B cell (primary cell): Measurements from ENCODE around the gene ANTKMT. TPM values are rescaled to one million over a fixed set of nuclear protein-coding genes. Genes with fewer than 3 reads are reported as not detected.

ENCODE experiments used
- ATAC-seq: fragments of 200-7000 bp; cut with Tn5 transposase; one replicate; pipeline ENCODE4 v1.10.0; 2021; ENCODE audit warnings: low read depth, mild to moderate bottlenecking, moderate number of reproducible peaks, moderate library complexity
- CTCF ChIA-PET: fragments of 350-600 bp; sonication (Branson Sonifier 250); formaldehyde crosslinking; loops from one replicate; lab custom pipeline; 2021; ENCODE audit warnings: antibody characterized with exemption, inconsistent platforms; lab: Charles Lee
- POLR2A ChIA-PET: fragments of 350-600 bp; sonication (Branson Sonifier 250); formaldehyde crosslinking; loops from one replicate; lab custom pipeline; 2021; ENCODE audit warnings: antibody characterized with exemption; lab: Charles Lee
- DNase-seq: peaks from one replicate; pipeline ENCODE4 v3.0.0; 2013
- H2AFZ ChIP-seq: 2 replicates; pipeline ENCODE4 v1.6.1; 2012; ENCODE audit warnings: mild to moderate bottlenecking, low read depth, low read length; ENCODE audit not compliant: insufficient read depth, poor library complexity, severe bottlenecking
- H3K27ac ChIP-seq, 2 donors: 1 replicate in 1 of 2; 2 replicates in 1 of 2; pipeline ENCODE4 v1.5.1; 2012 to 2013; ENCODE audit warnings: low read length in 2 of 2, mild to moderate bottlenecking in 2 of 2, moderate library complexity in 1 of 2
- H3K27me3 ChIP-seq, 4 experiments: fragments of 200-600 bp in 1 of 4; sonication (generic) in 1 of 4; replicated peaks in 1 of 4; 1 replicate in 2 of 4; 2 replicates in 2 of 4; pipeline versions ENCODE4 v1.6.1 to v1.7.0; 2013 to 2016; ENCODE audit warnings: low read length in 3 of 4, mild to moderate bottlenecking in 2 of 4, mixed read lengths in 1 of 4, moderate library complexity in 1 of 4; ENCODE audit not compliant: insufficient read depth in 4 of 4, control insufficient read depth in 3 of 4; ENCODE audit errors: control extremely low read depth in 1 of 4
- H3K36me3 ChIP-seq, 2 experiments: replicated peaks in 1 of 2; 1 replicate in 1 of 2; 2 replicates in 1 of 2; pipeline versions ENCODE4 v1.6.1 to v1.7.1; 2013; ENCODE audit warnings: low read length in 1 of 2; ENCODE audit not compliant: insufficient read depth in 2 of 2, control insufficient read depth in 1 of 2; ENCODE audit errors: control extremely low read depth in 1 of 2, extremely low read depth in 1 of 2
- H3K4me1 ChIP-seq, 2 donors: fragments of 200-600 bp in 1 of 2; sonication (generic) in 1 of 2; 1 replicate in 1 of 2; 2 replicates in 1 of 2; pipeline versions ENCODE4 v1.5.1 to v1.6.1; 2013 to 2017; ENCODE audit warnings: low read length in 2 of 2; ENCODE audit not compliant: control insufficient read depth in 2 of 2, insufficient read depth in 2 of 2
- H3K4me2 ChIP-seq: replicated peaks from 2 replicates; pipeline ENCODE3; 2012; ENCODE audit warnings: mild to moderate bottlenecking, low read depth, low read length; ENCODE audit not compliant: poor library complexity, severe bottlenecking
- H3K4me3 ChIP-seq, 5 experiments: fragments of 200-600 bp in 1 of 5; sonication (generic) in 1 of 5; 1 replicate in 3 of 5; 2 replicates in 2 of 5; pipeline versions ENCODE4 v1.5.1 to v1.7.0; 2011 to 2016; ENCODE audit warnings: low read length in 4 of 5, mild to moderate bottlenecking in 4 of 5, low read depth in 2 of 5, control low read depth in 1 of 5, moderate library complexity in 1 of 5; ENCODE audit not compliant: insufficient read depth in 1 of 5; ENCODE audit errors: control extremely low read depth in 1 of 5, extremely low read depth in 1 of 5
- H3K79me2 ChIP-seq: fragments of 200-600 bp; sonication (generic); one replicate; pipeline ENCODE4 v1.6.0; 2016; ENCODE audit warnings: low read length; ENCODE audit not compliant: control insufficient read depth, insufficient read depth
- H3K9ac ChIP-seq: fragments of 200-600 bp; sonication (generic); 2 replicates; pipeline ENCODE4 v1.6.1; 2017; ENCODE audit warnings: mild to moderate bottlenecking, low read length, moderate library complexity
- H3K9me3 ChIP-seq, 3 donors: one replicate each; pipeline versions ENCODE4 v1.6.1 to v1.7.1; 2013; ENCODE audit warnings: low read length in 2 of 3; ENCODE audit not compliant: control insufficient read depth in 2 of 3, insufficient read depth in 1 of 3; ENCODE audit errors: control extremely low read depth in 1 of 3
- H4K20me1 ChIP-seq: 2 replicates; pipeline ENCODE4 v1.6.0; 2012; ENCODE audit warnings: mild to moderate bottlenecking, low read length; ENCODE audit not compliant: insufficient read depth, control insufficient read depth, poor library complexity, severe bottlenecking
- H3K27ac Mint-ChIP-seq: one replicate; pipeline ENCODE4 v1.8.0; 2021; ENCODE audit warnings: mixed read lengths
- H3K27me3 Mint-ChIP-seq: one replicate; pipeline ENCODE4 v1.8.0; 2021; ENCODE audit warnings: mixed read lengths
- H3K4me1 Mint-ChIP-seq: one replicate; pipeline ENCODE4 v1.8.0; 2021; ENCODE audit warnings: mixed read lengths
- H3K4me3 Mint-ChIP-seq: one replicate; pipeline ENCODE4 v1.8.0; 2021; ENCODE audit warnings: mixed read lengths
- H3K9me3 Mint-ChIP-seq: one replicate; pipeline ENCODE4 v1.8.0; 2022; ENCODE audit warnings: mixed read lengths; ENCODE audit not compliant: insufficient read depth
- EZH2 ChIP-seq: IDR thresholded peaks from 2 replicates; pipeline ENCODE4 v1.6.1; 2012; ENCODE audit warnings: borderline replicate concordance, low read depth, mild to moderate bottlenecking, moderate library complexity, low read length; ENCODE audit not compliant: insufficient read depth, poor library complexity, severe bottlenecking
- WGBS: methylation state at CpG from one replicate; pipeline ENCODE4 v1.1.5; 2013; ENCODE audit warnings: missing lambda C conversion rate; ENCODE audit not compliant: insufficient coverage; 5-methylcytosine and 5-hydroxymethylcytosine counted together
- intact Hi-C: fragments of 100-400 bp; cut with micrococcal nuclease; formaldehyde crosslinking; loops from one replicate; pipeline ENCODE4 v1.10.0; 2022
- polyA plus RNA-seq: library from polyadenylated mRNA; depleted of rRNA; stranded (reverse); fragments of >200 nt; gene quantifications from 2 replicates; pipeline ENCODE4 v1.2.3, GENCODE V29; 2012
- small RNA-seq: library from RNA; depleted of rRNA; stranded (forward); fragments of <200 nt; gene quantifications from one replicate; pipeline ENCODE3, GENCODE V24; 2012; ENCODE audit warnings: low replicate concordance, low read depth; ENCODE audit not compliant: insufficient read length
- total RNA-seq, 2 donors: library from RNA; stranded (reverse); fragments of 120-200 nt in 1 of 2; gene quantifications; 1 replicate in 1 of 2; 2 replicates in 1 of 2; pipeline versions ENCODE4 v1.2.3 to v1.2.4, GENCODE V29; 2013 to 2022
- TF ChIP-seq, protein P1 (sequence below): fragments of 200-600 bp; IDR thresholded peaks from one replicate; pipeline ENCODE4 v1.8.0; 2022; ENCODE audit warnings: antibody characterized with exemption, mild to moderate bottlenecking

ANTKMT gene
- total and polyA plus RNA-seq, 2 donors (not counting 1 experiment from before 2014, with no cell fraction given) = 41.0 to 54.1 TPM

DNA sequence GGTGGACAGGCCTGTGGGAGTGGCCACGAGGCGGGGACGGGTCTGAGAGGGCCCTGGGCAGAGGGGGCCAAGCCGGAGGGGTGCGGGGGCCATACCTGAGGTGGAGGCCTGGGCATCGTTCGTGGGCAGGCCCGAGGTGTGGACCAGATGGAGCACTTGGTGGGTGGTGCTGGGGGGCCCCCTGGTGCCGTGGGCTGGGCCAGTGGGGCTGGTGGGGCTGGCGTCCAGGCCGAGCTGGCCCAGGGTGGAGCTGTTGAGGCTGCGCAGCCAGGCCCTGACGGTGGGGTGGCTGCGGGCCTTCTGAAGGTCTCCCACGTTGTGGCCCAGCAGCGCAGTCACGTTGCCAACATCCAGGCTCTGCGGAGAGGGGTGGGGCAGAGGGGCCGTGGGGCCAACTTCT is 49.0 kb downstream of the ANTKMT start:
- Mint-ChIP-seq H3K9me3 (no peaks in the 10 kb centered on the region), H3K27ac (no peak overlapping the region), H3K4me3 (no peak overlapping the region), H3K27me3 (no peaks in the 10 kb centered on the region), H3K4me1 (no peaks in the 10 kb centered on the region)
- H3K79me2 ChIP-seq = no peaks in the 10 kb centered on the region
- no peaks in the 10 kb centered on the region for H3K9me3 ChIP-seq
- no peak overlapping the region for H3K4me3 ChIP-seq
- TF ChIP-seq, protein P1, sequence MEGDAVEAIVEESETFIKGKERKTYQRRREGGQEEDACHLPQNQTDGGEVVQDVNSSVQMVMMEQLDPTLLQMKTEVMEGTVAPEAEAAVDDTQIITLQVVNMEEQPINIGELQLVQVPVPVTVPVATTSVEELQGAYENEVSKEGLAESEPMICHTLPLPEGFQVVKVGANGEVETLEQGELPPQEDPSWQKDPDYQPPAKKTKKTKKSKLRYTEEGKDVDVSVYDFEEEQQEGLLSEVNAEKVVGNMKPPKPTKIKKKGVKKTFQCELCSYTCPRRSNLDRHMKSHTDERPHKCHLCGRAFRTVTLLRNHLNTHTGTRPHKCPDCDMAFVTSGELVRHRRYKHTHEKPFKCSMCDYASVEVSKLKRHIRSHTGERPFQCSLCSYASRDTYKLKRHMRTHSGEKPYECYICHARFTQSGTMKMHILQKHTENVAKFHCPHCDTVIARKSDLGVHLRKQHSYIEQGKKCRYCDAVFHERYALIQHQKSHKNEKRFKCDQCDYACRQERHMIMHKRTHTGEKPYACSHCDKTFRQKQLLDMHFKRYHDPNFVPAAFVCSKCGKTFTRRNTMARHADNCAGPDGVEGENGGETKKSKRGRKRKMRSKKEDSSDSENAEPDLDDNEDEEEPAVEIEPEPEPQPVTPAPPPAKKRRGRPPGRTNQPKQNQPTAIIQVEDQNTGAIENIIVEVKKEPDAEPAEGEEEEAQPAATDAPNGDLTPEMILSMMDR = no peak
- no peak for TF ChIP-seq EZH2
- H3K9ac ChIP-seq = no peak overlapping the region
- no peaks in the 10 kb centered on the region for H4K20me1 ChIP-seq
- no peak overlapping the region for H3K4me2 ChIP-seq
- no peak overlapping the region for H2AFZ ChIP-seq
- peaks cover 0 to 10% (median 0%) of the 10 kb centered on the region in 4 experiments for H3K27me3 ChIP-seq
- intact Hi-C loops = no loop called here
- 95% methylated on average over 18 of the region's 19 CpGs for WGBS
- CTCF ChIA-PET = no interaction called here
- H3K36me3 ChIP-seq = no peaks in the 10 kb centered on the region
- peaks cover 0 to 3% of the 10 kb centered on the region in 2 donors for H3K4me1 ChIP-seq
- ATAC-seq (no peak), DNase-seq (no peak)
- POLR2A ChIA-PET = no interaction called here
- H3K27ac ChIP-seq = no peak overlapping the region

DNA sequence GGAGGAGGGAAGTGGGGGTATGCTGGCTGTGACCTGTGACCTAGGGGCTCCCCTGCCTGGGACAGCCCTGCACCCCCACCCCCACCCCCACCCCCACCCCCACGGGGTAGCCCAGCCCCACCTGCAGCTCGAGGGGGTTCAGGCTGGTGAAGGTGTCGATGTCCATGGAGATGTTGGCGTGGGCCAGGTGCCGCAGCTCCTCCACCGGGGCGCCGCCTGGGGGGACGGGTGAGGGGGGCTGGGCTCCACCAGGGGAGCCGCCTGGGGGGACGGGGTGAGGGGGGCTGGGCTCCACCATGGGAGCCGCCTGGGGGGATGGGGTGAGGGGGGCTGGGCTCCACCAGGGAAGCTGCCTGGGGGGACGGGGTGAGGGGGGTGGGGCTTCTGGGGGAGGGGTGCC is 49.5 kb downstream of the ANTKMT start:
- H3K9me3 Mint-ChIP-seq = no peaks in the 10 kb centered on the region
- intact Hi-C loops = no loop called here
- ChIA-PET CTCF (no interaction called here), POLR2A (no interaction called here)
- Histone ChIP-seq H3K27ac (no peak overlapping the region), H3K4me3 (no peak overlapping the region), H3K79me2 (no peaks in the 10 kb centered on the region), H4K20me1 (no peaks in the 10 kb centered on the region), H3K9ac (no peak overlapping the region), H3K4me2 (no peak overlapping the region), H3K27me3 (peaks cover 0 to 10% (median 0%) of the 10 kb centered on the region in 4 experiments), H3K9me3 (no peaks in the 10 kb centered on the region), H3K36me3 (no peaks in the 10 kb centered on the region), H3K4me1 (peaks cover 0 to 3% of the 10 kb centered on the region in 2 donors), H2AFZ (no peak overlapping the region)
- no peak overlapping the region for H3K27ac Mint-ChIP-seq
- no peak for DNase-seq
- ATAC-seq = no peak
- H3K27me3 Mint-ChIP-seq = no peaks in the 10 kb centered on the region
- WGBS = 85% methylated on average over 4 of the region's 13 CpGs
- H3K4me1 Mint-ChIP-seq = no peaks in the 10 kb centered on the region
- TF ChIP-seq, protein P1 = no peak
- no peak for TF ChIP-seq EZH2
- no peak overlapping the region for H3K4me3 Mint-ChIP-seq

Small RNA genes within 50 kb of the gene (small RNA-seq; reads per million reads assigned to genes)
- gene MIR662 = not detected

Other genes with a start within 250 kb of the ANTKMT start
- 67.2 and 68.0 TPM in 2 replicates for gene CAPN15, start 193.4 kb upstream of the ANTKMT start, total RNA-seq
- gene CAPN15, start 193.4 kb upstream of the ANTKMT start, polyA plus RNA-seq = 48.0 and 77.2 TPM in 2 replicates
- not detected in 2 replicates for gene PRR35, start 160.8 kb upstream of the ANTKMT start, total RNA-seq
- not detected in 2 replicates for gene PRR35, start 160.8 kb upstream of the ANTKMT start, polyA plus RNA-seq
- 4.2 and 4.5 TPM in 2 replicates for gene NHLRC4, start 154.1 kb upstream of the ANTKMT start, total RNA-seq
- 1.3 and 2.2 TPM in 2 replicates for gene NHLRC4, start 154.1 kb upstream of the ANTKMT start, polyA plus RNA-seq
- gene PIGQ, start 151.2 kb upstream of the ANTKMT start, total RNA-seq = 68.5 and 79.5 TPM in 2 replicates
- gene PIGQ, start 151.2 kb upstream of the ANTKMT start, polyA plus RNA-seq = 56.7 and 56.9 TPM in 2 replicates
- gene RAB40C, start 131.1 kb upstream of the ANTKMT start, total RNA-seq = 25.5 and 26.9 TPM in 2 replicates
- gene RAB40C, start 131.1 kb upstream of the ANTKMT start, polyA plus RNA-seq = 12.7 and 15.0 TPM in 2 replicates
- 0.84 and 0.90 TPM in 2 replicates for gene WFIKKN1, start 90.2 kb upstream of the ANTKMT start, total RNA-seq
- 0.53 and 0.64 TPM in 2 replicates for gene WFIKKN1, start 90.2 kb upstream of the ANTKMT start, polyA plus RNA-seq
- gene METTL26, start 84.8 kb upstream of the ANTKMT start, total RNA-seq = 47.2 and 56.6 TPM in 2 replicates
- 77.7 and 140 TPM in 2 replicates for gene METTL26, start 84.8 kb upstream of the ANTKMT start, polyA plus RNA-seq
- 29.2 and 31.6 TPM in 2 replicates for gene MCRIP2, start 79.3 kb upstream of the ANTKMT start, total RNA-seq
- 28.5 and 46.0 TPM in 2 replicates for gene MCRIP2, start 79.3 kb upstream of the ANTKMT start, polyA plus RNA-seq
- 34.7 and 45.0 TPM in 2 replicates for gene WDR90, start 71.8 kb upstream of the ANTKMT start, total RNA-seq
- 23.1 and 25.7 TPM in 2 replicates for gene WDR90, start 71.8 kb upstream of the ANTKMT start, polyA plus RNA-seq
- 207 and 215 TPM in 2 replicates for gene RHOT2, start 53.0 kb upstream of the ANTKMT start, total RNA-seq
- 461 and 536 TPM in 2 replicates for gene RHOT2, start 53.0 kb upstream of the ANTKMT start, polyA plus RNA-seq
- gene RHBDL1, start 45.5 kb upstream of the ANTKMT start, total RNA-seq = 0.76 and 1.0 TPM in 2 replicates
- gene RHBDL1, start 45.5 kb upstream of the ANTKMT start, polyA plus RNA-seq = 1.6 and 2.9 TPM in 2 replicates
- gene STUB1, start 40.7 kb upstream of the ANTKMT start, total RNA-seq = 91.2 and 94.3 TPM in 2 replicates
- gene STUB1, start 40.7 kb upstream of the ANTKMT start, polyA plus RNA-seq = 116 and 128 TPM in 2 replicates
- 41.3 and 46.3 TPM in 2 replicates for gene JMJD8, start 36.8 kb upstream of the ANTKMT start, total RNA-seq
- 61.1 and 69.3 TPM in 2 replicates for gene JMJD8, start 36.8 kb upstream of the ANTKMT start, polyA plus RNA-seq
- gene WDR24, start 30.7 kb upstream of the ANTKMT start, total RNA-seq = 16.8 and 19.1 TPM in 2 replicates
- 16.8 and 17.5 TPM in 2 replicates for gene WDR24, start 30.7 kb upstream of the ANTKMT start, polyA plus RNA-seq
- 3.5 and 5.8 TPM in 2 replicates for gene FBXL16, start 15.3 kb upstream of the ANTKMT start, total RNA-seq
- gene FBXL16, start 15.3 kb upstream of the ANTKMT start, polyA plus RNA-seq = 1.5 and 2.2 TPM in 2 replicates
- gene METRN, start 6.0 kb upstream of the ANTKMT start, total RNA-seq = 6.7 and 10.4 TPM in 2 replicates
- 2.6 and 6.9 TPM in 2 replicates for gene METRN, start 6.0 kb upstream of the ANTKMT start, polyA plus RNA-seq
- gene CCDC78, start 5.3 kb downstream of the ANTKMT start, total RNA-seq = 11.2 and 11.8 TPM in 2 replicates
- 15.9 and 34.2 TPM in 2 replicates for gene CCDC78, start 5.3 kb downstream of the ANTKMT start, polyA plus RNA-seq
- 32.0 and 32.3 TPM in 2 replicates for gene HAGHL, start 6.0 kb downstream of the ANTKMT start, total RNA-seq
- 40.4 and 87.1 TPM in 2 replicates for gene HAGHL, start 6.0 kb downstream of the ANTKMT start, polyA plus RNA-seq
- 59.4 and 67.6 TPM in 2 replicates for gene CIAO3, start 19.9 kb downstream of the ANTKMT start, total RNA-seq
- 45.4 and 68.4 TPM in 2 replicates for gene CIAO3, start 19.9 kb downstream of the ANTKMT start, polyA plus RNA-seq
- gene MSLN, start 39.6 kb downstream of the ANTKMT start, total RNA-seq = not detected in 2 replicates
- not detected in 2 replicates for gene MSLN, start 39.6 kb downstream of the ANTKMT start, polyA plus RNA-seq
- gene RPUSD1, start 67.2 kb downstream of the ANTKMT start, total RNA-seq = 34.7 and 38.5 TPM in 2 replicates
- gene RPUSD1, start 67.2 kb downstream of the ANTKMT start, polyA plus RNA-seq = 28.6 and 46.1 TPM in 2 replicates
- 76.1 and 77.9 TPM in 2 replicates for gene CHTF18, start 67.5 kb downstream of the ANTKMT start, total RNA-seq
- 72.3 and 112 TPM in 2 replicates for gene CHTF18, start 67.5 kb downstream of the ANTKMT start, polyA plus RNA-seq
- not detected in 2 replicates for gene GNG13, start 79.6 kb downstream of the ANTKMT start, total RNA-seq
- gene GNG13, start 79.6 kb downstream of the ANTKMT start, polyA plus RNA-seq = not detected in 2 replicates
- gene LMF1, start 249.8 kb downstream of the ANTKMT start, total RNA-seq = 60.3 and 63.2 TPM in 2 replicates
- gene LMF1, start 249.8 kb downstream of the ANTKMT start, polyA plus RNA-seq = 36.4 and 42.2 TPM in 2 replicates